Activated CD8-positive, alpha-beta memory T cell treated with anti-CD3 and anti-CD28 coated beads, Interleukin-2, amount 10 ng/mL, durations not matched to agents 7 days and 5 days (primary cell): ENCODE results near the gene SLC37A1. TPM values are rescaled to one million over a fixed set of nuclear protein-coding genes. Genes with fewer than 3 reads are reported as not detected.
A peak's percentile ranks its signal among the peaks of the same experiment; 100 is the strongest.

ENCODE experiments used
- ATAC-seq: fragments of 150-1000 bp; cut with Tn5 transposase; one replicate; pipeline ENCODE4 v1.10.0; 2021; ENCODE audit warnings: moderate library complexity
- CTCF ChIA-PET: fragments of 350-600 bp; sonication (Branson Sonifier 250); formaldehyde crosslinking; loops from one replicate; lab custom pipeline; 2021; ENCODE audit warnings: antibody characterized with exemption; lab: Charles Lee
- DNase-seq: peaks from one replicate; pipeline ENCODE4 v3.0.0-alpha.2; 2020
- H3K27ac Mint-ChIP-seq: one replicate; pipeline ENCODE4 v1.8.0; 2021; ENCODE audit warnings: mild to moderate bottlenecking, mixed read lengths
- H3K27me3 Mint-ChIP-seq: one replicate; pipeline ENCODE4 v1.8.0; 2021; ENCODE audit warnings: mixed read lengths
- H3K36me3 Mint-ChIP-seq: one replicate; pipeline ENCODE4 v1.8.0; 2021; ENCODE audit warnings: mild to moderate bottlenecking, mixed read lengths
- H3K4me1 Mint-ChIP-seq: one replicate; pipeline ENCODE4 v1.8.0; 2021; ENCODE audit warnings: mixed read lengths
- H3K4me3 Mint-ChIP-seq: one replicate; pipeline ENCODE4 v1.8.0; 2021; ENCODE audit warnings: mild to moderate bottlenecking, moderate library complexity, mixed read lengths
- H3K9me3 Mint-ChIP-seq: one replicate; pipeline ENCODE4 v1.8.0; 2022; ENCODE audit warnings: low read depth, mixed read lengths
- total RNA-seq, 2 experiments: library from RNA; stranded (reverse); gene quantifications; one replicate each; pipeline ENCODE4 v1.2.3, GENCODE V29; 2021

Gene SLC37A1
- total RNA-seq, 2 experiments from 2014 or later, result 14.0 to 14.8 TPM

DNA sequence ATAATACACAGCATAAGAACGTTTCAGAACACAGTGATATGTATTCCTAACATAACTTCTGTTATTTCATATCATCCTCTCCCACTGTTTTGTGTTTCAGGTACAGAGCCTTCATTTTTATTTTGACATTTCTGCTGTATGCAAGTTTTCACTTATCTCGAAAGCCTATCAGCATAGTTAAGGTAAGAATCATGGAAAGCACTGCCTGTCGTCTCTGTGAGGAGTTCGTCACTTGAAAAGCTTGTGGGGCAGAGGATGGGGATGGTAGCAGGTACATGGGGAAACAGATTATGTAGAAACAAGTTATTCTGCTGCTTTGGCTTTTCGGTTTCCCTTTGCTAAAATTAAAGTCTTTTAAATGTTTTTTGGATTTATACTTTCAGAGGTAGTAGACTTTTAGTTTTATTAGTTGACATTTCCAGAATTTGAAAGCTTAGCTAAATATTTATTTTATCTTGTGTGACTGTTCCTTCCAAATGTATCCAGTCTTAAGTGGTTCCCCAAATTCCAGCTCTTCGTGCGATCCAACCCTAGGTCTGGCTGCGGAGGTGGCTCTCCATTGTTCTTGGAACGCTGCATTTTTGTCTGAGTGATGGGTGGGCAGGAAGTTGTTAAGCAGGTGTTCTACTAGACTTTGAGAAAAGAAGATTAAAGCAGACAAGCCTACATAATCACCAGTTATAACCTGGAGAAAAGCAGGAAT, 12.2 kb downstream of the SLC37A1 start:
- Mint-ChIP-seq H3K27me3 (no peaks in the 10 kb centered on the region), H3K9me3 (no peaks in the 10 kb centered on the region), H3K36me3 (peaks cover 18% of the 10 kb centered on the region), H3K4me1 (peaks cover 50% of the 10 kb centered on the region), H3K4me3 (no peak overlapping the region), H3K27ac (no peak overlapping the region)
- no peak for ATAC-seq
- CTCF ChIA-PET, result interaction anchor here (2.7 to 3.1 kb wide), 2 partner anchors 11 kb away, joined by 12 to 15 read pairs; partner anchors contain the start of gene SLC37A1
- no peak for DNase-seq

DNA sequence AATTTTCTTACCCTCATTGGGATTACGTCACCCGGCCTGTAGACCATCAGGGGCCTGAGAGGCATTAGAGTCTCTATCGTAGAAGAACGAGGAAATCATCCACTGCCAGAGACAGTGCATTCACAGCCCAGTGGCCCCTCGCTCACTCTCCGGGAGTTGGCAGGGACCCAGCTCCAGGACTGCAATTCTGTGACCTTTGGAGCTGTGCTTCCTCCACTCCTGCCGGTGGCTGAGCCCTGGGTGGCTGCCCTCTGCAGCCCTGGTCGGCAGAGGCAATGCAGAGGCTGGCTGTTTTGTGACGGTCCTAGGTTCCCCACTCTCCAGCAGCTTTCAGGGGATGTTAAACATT, 12.7 kb downstream of the SLC37A1 start:
- Mint-ChIP-seq H3K4me3 (no peak overlapping the region), H3K27me3 (no peaks in the 10 kb centered on the region), H3K9me3 (no peaks in the 10 kb centered on the region), H3K4me1 (peaks cover 50% of the 10 kb centered on the region), H3K27ac (no peak overlapping the region), H3K36me3 (peaks cover 18% of the 10 kb centered on the region)
- no peak for ATAC-seq
- no peak for DNase-seq
- CTCF ChIA-PET, result interaction anchor here (0.7 to 3.1 kb wide), 4 partner anchors 11 to 152 kb away, joined by 3 to 15 read pairs (median 8); partner anchors contain the start of gene SLC37A1

- Mint-ChIP-seq H3K4me3 (no peak overlapping the region), H3K27me3 (no peaks in the 10 kb centered on the region), H3K9me3 (no peaks in the 10 kb centered on the region), H3K36me3 (peaks cover 16% of the 10 kb centered on the region), H3K27ac (peak overlapping the region; percentile 90), H3K4me1 (peaks cover 50% of the 10 kb centered on the region)
- no peak for DNase-seq
- ATAC-seq, result no peak
- CTCF ChIA-PET, result interaction anchor here (0.7 to 3.1 kb wide), 6 partner anchors 10 to 153 kb away, joined by 3 to 15 read pairs (median 4); partner anchors contain the start of gene SLC37A1
Measured at GRCh38 chr21:42527127-42527488, 13.5 kb downstream of the SLC37A1 start.

DNA sequence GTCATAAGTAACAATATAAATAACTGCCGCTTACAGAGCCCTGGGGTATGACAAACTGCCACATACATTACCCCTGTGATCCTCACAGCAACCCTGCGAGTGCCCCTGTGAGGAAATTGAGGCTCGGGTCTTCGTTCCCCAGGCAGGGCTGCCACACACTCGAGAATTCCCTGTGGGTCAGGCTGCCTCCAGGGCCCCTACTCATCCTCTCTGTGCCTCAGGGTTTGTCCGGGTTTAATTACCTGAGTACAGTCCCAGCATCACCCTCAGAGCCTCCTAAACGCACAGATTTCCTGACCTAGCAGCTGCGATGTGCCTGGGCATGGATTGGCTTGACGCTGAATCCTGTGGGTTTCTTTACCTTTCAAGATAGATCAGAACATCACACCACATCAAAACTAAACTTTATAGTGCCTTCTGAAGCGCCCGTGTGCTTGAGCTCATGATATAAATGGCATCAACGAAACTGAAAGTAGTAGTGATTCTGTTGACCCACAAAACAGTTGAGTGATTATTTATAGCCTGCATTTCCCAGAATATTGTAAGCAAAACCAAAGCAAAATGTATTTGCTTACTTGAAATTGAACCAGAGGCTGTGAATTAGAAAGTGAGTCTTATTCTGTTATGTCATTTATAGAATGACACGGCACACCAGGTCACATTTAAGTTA, 14.0 kb downstream of the SLC37A1 start:
- DNase-seq (peak; percentile 73), ATAC-seq (peak; percentile 88)
- CTCF ChIA-PET, result interaction anchor here (1.0 to 3.1 kb wide), 5 partner anchors 10 to 60 kb away, joined by 3 to 15 read pairs (median 4); partner anchors contain the start of gene SLC37A1
- Mint-ChIP-seq H3K4me3 (peak overlapping the region; percentile 71), H3K4me1 (peaks cover 50% of the 10 kb centered on the region), H3K27ac (peak overlapping the region; percentile 90), H3K9me3 (no peaks in the 10 kb centered on the region), H3K27me3 (no peaks in the 10 kb centered on the region), H3K36me3 (peaks cover 16% of the 10 kb centered on the region)

- no peaks in the 10 kb centered on the region for H3K27me3 Mint-ChIP-seq
- ATAC-seq (no peak), DNase-seq (no peak)
- CTCF ChIA-PET, result no interaction called here
- peaks cover 37% of the 10 kb centered on the region for H3K4me1 Mint-ChIP-seq
- no peak overlapping the region for H3K27ac Mint-ChIP-seq
- H3K4me3 Mint-ChIP-seq, result no peak overlapping the region
- no peaks in the 10 kb centered on the region for H3K9me3 Mint-ChIP-seq
- peaks cover 13% of the 10 kb centered on the region for H3K36me3 Mint-ChIP-seq
Measured at GRCh38 chr21:42530167-42530518, 16.5 kb downstream of the SLC37A1 start.

- Mint-ChIP-seq H3K27ac (no peak overlapping the region), H3K4me1 (peaks cover 27% of the 10 kb centered on the region), H3K4me3 (no peak overlapping the region), H3K9me3 (no peaks in the 10 kb centered on the region), H3K27me3 (no peaks in the 10 kb centered on the region), H3K36me3 (peaks cover 9% of the 10 kb centered on the region)
- DNase-seq, result no peak
- no peak for ATAC-seq
- CTCF ChIA-PET, result no interaction called here
Measured at GRCh38 chr21:42531771-42532170, 18.1 kb downstream of the SLC37A1 start.

- CTCF ChIA-PET, result interaction anchor here (0.6 kb wide), 1 partner anchor 99 kb away, joined by 3 read pairs; no protein-coding TSS in a partner anchor
- peaks cover 6% of the 10 kb centered on the region for H3K36me3 Mint-ChIP-seq
- no peaks in the 10 kb centered on the region for H3K27me3 Mint-ChIP-seq
- no peaks in the 10 kb centered on the region for H3K9me3 Mint-ChIP-seq
- H3K27ac Mint-ChIP-seq, result no peak overlapping the region
- DNase-seq (no peak), ATAC-seq (no peak)
- no peak overlapping the region for H3K4me3 Mint-ChIP-seq
- H3K4me1 Mint-ChIP-seq, result peaks cover 19% of the 10 kb centered on the region
Measured at GRCh38 chr21:42532466-42533181, 19.0 kb downstream of the SLC37A1 start.

DNA sequence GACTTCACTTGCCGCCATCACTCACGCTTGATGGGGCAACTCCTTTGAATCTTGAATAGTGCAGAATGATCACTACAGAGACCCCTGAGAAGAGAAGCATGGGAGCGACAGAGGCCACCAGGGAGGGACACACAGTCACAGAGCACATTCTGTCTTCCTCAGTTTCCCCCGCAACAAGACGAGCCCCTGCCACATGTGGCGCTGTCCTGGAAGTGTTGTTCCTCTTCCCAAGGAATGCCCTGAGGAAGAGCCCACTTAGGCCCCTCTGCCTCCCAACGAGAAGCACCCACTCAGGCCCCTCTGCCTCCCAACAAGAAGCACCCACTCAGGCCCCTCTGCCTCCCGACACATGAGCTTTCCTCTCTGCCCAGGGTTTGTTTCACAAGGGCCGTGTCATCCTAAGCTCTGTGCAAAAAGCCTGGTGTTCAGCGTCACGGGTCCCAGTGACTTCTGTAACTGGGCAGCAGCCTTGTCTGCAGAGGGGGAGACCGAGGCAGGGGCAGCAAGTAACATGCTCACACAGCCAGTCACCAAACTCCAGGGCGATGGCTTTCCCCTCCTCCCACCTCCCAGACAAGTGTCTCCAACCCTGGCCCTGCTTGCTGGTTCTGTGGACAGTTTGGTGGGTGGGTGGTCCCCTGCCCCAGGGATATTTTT, 19.8 kb downstream of the SLC37A1 start:
- Mint-ChIP-seq H3K27ac (no peak overlapping the region), H3K36me3 (peaks cover 3% of the 10 kb centered on the region), H3K27me3 (no peaks in the 10 kb centered on the region), H3K9me3 (no peaks in the 10 kb centered on the region), H3K4me3 (no peak overlapping the region), H3K4me1 (peaks cover 11% of the 10 kb centered on the region)
- no peak for ATAC-seq
- CTCF ChIA-PET, result interaction anchor here (1.5 kb wide), 1 partner anchor 66 kb away, joined by 4 read pairs; no protein-coding TSS in a partner anchor
- DNase-seq, result no peak

DNA sequence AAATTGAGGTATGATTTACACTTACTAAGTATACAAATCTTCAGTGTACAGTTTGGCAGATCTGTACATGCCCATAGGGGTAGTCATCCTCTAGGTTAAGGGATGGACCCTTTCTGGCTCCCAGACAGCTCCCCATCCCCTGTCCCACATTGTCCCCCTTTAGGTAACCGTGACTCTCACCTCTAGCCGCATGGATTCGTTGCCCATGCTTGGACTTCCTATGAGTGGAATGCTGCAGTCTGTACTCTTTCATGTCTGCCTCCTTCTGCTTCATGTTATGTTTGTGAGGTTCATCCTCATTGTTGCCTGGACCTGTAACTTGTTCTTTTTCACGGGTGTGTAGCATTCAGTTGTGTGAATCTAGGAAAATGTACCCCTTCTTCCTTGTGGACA, 20.3 kb downstream of the SLC37A1 start:
- Mint-ChIP-seq H3K27ac (no peak overlapping the region), H3K36me3 (peaks cover 3% of the 10 kb centered on the region), H3K9me3 (no peaks in the 10 kb centered on the region), H3K27me3 (no peaks in the 10 kb centered on the region), H3K4me1 (peaks cover 9% of the 10 kb centered on the region), H3K4me3 (no peak overlapping the region)
- DNase-seq (no peak), ATAC-seq (no peak)
- CTCF ChIA-PET, result interaction anchor here (1.5 kb wide), 1 partner anchor 67 kb away, joined by 4 read pairs; no protein-coding TSS in a partner anchor

- DNase-seq (no peak), ATAC-seq (no peak)
- Mint-ChIP-seq H3K4me1 (peaks cover 5% of the 10 kb centered on the region), H3K36me3 (no peaks in the 10 kb centered on the region), H3K4me3 (no peak overlapping the region), H3K9me3 (no peaks in the 10 kb centered on the region), H3K27ac (no peak overlapping the region), H3K27me3 (no peaks in the 10 kb centered on the region)
- CTCF ChIA-PET, result interaction anchor here (1.5 kb wide), 1 partner anchor 67 kb away, joined by 4 read pairs; no protein-coding TSS in a partner anchor
Measured at GRCh38 chr21:42534421-42535378, 21.0 kb downstream of the SLC37A1 start.

GRCh38 chr21:42535602-42536171, 22.0 kb downstream of the SLC37A1 start:
- Mint-ChIP-seq H3K36me3 (no peaks in the 10 kb centered on the region), H3K4me1 (no peaks in the 10 kb centered on the region)

DNA sequence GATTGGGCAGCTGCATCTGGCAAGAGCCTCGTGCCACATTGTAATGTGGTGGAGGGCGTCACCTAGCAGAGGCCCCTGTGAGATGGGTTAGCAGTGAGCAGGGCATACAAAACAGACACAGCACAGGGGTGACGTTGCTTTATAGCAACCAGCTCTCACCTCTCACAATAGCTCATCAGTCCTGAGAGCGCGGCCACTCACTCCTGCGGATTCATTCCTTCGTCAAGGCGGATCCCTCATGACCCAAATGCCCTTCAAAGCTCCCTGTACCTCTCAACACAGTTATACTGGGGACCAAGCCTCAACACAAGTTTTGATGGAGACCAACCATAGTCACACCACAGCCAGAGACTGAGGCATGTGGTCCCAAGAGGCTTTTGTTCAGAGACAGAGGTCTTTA, 22.9 kb downstream of the SLC37A1 start:
- H3K9me3 Mint-ChIP-seq, result no peaks in the 10 kb centered on the region
- H3K27me3 Mint-ChIP-seq, result no peaks in the 10 kb centered on the region
- CTCF ChIA-PET, result interaction anchor here (0.6 to 4.5 kb wide), 8 partner anchors 9 to 391 kb away, joined by 3 to 31 read pairs (median 5); partner anchors contain the start of gene RSPH1
- DNase-seq, result no peak
- H3K27ac Mint-ChIP-seq, result no peak overlapping the region
- no peak overlapping the region for H3K4me3 Mint-ChIP-seq
- H3K36me3 Mint-ChIP-seq, result no peaks in the 10 kb centered on the region
- ATAC-seq, result no peak
- no peaks in the 10 kb centered on the region for H3K4me1 Mint-ChIP-seq

More at GRCh38 chr21:42535602-42536171, 22.0 kb downstream of the SLC37A1 start:
- Mint-ChIP-seq H3K9me3 (no peaks in the 10 kb centered on the region), H3K4me3 (no peak overlapping the region), H3K27ac (no peak overlapping the region), H3K27me3 (no peaks in the 10 kb centered on the region)
- CTCF ChIA-PET, result interaction anchor here (0.6 to 4.5 kb wide), 5 partner anchors 8 to 390 kb away, joined by 3 to 31 read pairs (median 7); no protein-coding TSS in a partner anchor
- ATAC-seq, result no peak
- no peak for DNase-seq
